ENCODE measurements around the gene CASP14. TPM values are rescaled to one million over a fixed set of nuclear protein-coding genes. Genes with fewer than 3 reads are reported as not detected.
A peak's percentile ranks its signal among the peaks of the same experiment; 100 is the strongest.
"Not testable (repeated sequence)": the region's sequence is repeated elsewhere in the genome, so short reads cannot be mapped to it uniquely, and the experiment has no call there.

CASP14 gene
- total RNA-seq, 6 experiments from 2014 or later, result not detected

DNA sequence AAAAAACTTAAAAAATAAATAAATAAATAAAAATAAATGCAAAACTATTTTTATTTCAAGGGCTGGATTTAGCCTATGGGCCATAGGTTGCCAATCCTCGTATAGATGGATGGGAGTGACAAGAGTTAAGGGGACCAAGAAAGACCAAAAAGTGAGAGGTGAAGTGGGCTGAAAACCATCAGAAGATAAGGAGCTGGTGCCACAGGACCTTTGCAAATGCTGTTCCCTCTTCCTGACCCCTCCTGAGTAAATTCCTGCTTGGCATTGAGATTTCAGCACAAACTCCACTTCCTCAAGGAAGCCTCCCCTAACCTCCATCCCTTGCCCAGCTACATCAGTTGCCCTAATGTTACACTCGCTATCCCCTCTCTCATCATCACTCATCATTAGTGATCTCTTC is 43.7 kb downstream of the CASP14 start:
- no peak for DNase-seq
- Mint-ChIP-seq H3K4me3 (no peak overlapping the region), H3K27me3 (ENCODE audit: insufficient read depth) (peaks cover 7% of the 10 kb centered on the region), H3K4me1 (ENCODE audit: low read depth) (peaks cover 6% of the 10 kb centered on the region; the same call in 1 of the 2 replicates), H3K36me3 (ENCODE audit: low read depth) (no peaks in the 10 kb centered on the region), H3K27ac (no peak overlapping the region), H3K9me3 (no peaks in the 10 kb centered on the region)
- TF ChIP-seq, protein P1, sequence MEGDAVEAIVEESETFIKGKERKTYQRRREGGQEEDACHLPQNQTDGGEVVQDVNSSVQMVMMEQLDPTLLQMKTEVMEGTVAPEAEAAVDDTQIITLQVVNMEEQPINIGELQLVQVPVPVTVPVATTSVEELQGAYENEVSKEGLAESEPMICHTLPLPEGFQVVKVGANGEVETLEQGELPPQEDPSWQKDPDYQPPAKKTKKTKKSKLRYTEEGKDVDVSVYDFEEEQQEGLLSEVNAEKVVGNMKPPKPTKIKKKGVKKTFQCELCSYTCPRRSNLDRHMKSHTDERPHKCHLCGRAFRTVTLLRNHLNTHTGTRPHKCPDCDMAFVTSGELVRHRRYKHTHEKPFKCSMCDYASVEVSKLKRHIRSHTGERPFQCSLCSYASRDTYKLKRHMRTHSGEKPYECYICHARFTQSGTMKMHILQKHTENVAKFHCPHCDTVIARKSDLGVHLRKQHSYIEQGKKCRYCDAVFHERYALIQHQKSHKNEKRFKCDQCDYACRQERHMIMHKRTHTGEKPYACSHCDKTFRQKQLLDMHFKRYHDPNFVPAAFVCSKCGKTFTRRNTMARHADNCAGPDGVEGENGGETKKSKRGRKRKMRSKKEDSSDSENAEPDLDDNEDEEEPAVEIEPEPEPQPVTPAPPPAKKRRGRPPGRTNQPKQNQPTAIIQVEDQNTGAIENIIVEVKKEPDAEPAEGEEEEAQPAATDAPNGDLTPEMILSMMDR (IDR thresholded peaks at IDR 0.05), result no peak

DNA sequence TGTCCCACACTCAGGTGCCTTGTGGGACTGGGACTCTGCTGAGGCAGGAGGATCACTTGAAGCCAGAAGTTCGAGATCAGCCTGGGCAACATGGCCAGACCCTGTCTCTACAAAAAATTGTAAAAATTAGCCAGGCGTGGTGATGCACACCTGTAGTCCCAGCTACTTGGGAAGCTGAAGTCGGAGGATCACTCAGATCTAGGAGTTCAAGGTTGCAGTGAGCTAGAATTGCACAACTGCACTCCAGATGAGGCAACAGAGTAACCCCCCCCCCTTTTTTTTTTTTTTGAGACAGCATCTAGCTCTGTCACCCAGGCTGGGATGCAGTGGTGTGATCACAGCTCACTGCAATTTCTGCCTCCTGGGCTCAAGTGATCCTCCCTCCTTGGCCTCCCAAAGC is 46.9 kb downstream of the CASP14 start:
- DNase-seq, result no peak
- no peak overlapping the region for H3K27ac Mint-ChIP-seq
- H3K36me3 Mint-ChIP-seq (ENCODE audit: low read depth), result no peaks in the 10 kb centered on the region
- no peak overlapping the region for H3K4me3 Mint-ChIP-seq
- H3K4me1 Mint-ChIP-seq (ENCODE audit: low read depth), result peaks cover 6% of the 10 kb centered on the region; the same call in 1 of the 2 replicates
- peaks cover 6% of the 10 kb centered on the region for H3K27me3 Mint-ChIP-seq (ENCODE audit: insufficient read depth)
- TF ChIP-seq, protein P1 (IDR thresholded peaks at IDR 0.05), result no peak
- no peaks in the 10 kb centered on the region for H3K9me3 Mint-ChIP-seq

DNA sequence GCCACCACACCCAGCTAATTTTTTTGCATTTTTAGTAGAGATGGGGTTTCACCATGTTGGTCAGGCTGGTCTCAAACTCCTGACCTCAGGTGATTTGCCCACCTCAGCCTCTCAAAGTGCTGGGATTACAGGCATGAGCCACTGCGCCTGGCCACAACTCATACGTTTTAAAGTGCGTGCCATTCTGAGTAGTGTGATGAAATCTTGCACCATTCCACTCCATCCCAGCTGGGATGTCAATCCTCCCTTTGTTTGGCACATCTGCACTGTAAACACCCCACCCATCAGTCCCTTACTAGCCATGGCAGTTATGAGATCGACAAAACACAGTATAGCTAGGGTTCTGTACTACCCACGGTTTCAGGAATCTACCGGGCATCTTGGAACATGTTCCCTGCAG is 48.7 kb downstream of the CASP14 start:
- not testable (repeated sequence) for H3K36me3 Mint-ChIP-seq (ENCODE audit: low read depth); H3K4me3 Mint-ChIP-seq; H3K4me1 Mint-ChIP-seq (ENCODE audit: low read depth); H3K9me3 Mint-ChIP-seq; DNase-seq; H3K27ac Mint-ChIP-seq; H3K27me3 Mint-ChIP-seq (ENCODE audit: insufficient read depth)

- peaks cover 3% of the 10 kb centered on the region; the same call in 1 of the 2 replicates for H3K36me3 Mint-ChIP-seq (ENCODE audit: low read depth)
- TF ChIP-seq, protein P1 (IDR thresholded peaks at IDR 0.05), result no peak
- no peaks in the 10 kb centered on the region for H3K4me1 Mint-ChIP-seq (ENCODE audit: low read depth)
- H3K27me3 Mint-ChIP-seq (ENCODE audit: insufficient read depth), result peaks cover 10% of the 10 kb centered on the region
- no peak overlapping the region for H3K4me3 Mint-ChIP-seq
- no peak for DNase-seq
- no peak overlapping the region for H3K27ac Mint-ChIP-seq
- peaks cover 3% of the 10 kb centered on the region for H3K9me3 Mint-ChIP-seq
Observed at GRCh38 chr19:15098460-15098859, 49.2 kb downstream of the CASP14 start.

- TF ChIP-seq, protein P1 (IDR thresholded peaks at IDR 0.05), result no peak
- H3K36me3 Mint-ChIP-seq (ENCODE audit: low read depth), result peaks cover 6% of the 10 kb centered on the region; the same call in 1 of the 2 replicates
- no peak for DNase-seq
- peaks cover 10% of the 10 kb centered on the region for H3K27me3 Mint-ChIP-seq (ENCODE audit: insufficient read depth)
- no peak overlapping the region for H3K27ac Mint-ChIP-seq
- no peaks in the 10 kb centered on the region for H3K4me1 Mint-ChIP-seq (ENCODE audit: low read depth)
- H3K4me3 Mint-ChIP-seq, result no peak overlapping the region
- H3K9me3 Mint-ChIP-seq, result peaks cover 9% of the 10 kb centered on the region
Observed at GRCh38 chr19:15099017-15099582, 49.8 kb downstream of the CASP14 start.

GRCh38 chr19:15101479-15102082 is 52.3 kb downstream of the CASP14 start:
- H3K9me3 Mint-ChIP-seq, result peaks cover 18% of the 10 kb centered on the region
- TF ChIP-seq, protein P1 (IDR thresholded peaks at IDR 0.05), result peak; percentile 85
- no peak overlapping the region for H3K4me3 Mint-ChIP-seq
- peak; percentile 25 for DNase-seq
- H3K27me3 Mint-ChIP-seq (ENCODE audit: insufficient read depth), result peaks cover 9% of the 10 kb centered on the region
- peaks cover 3% of the 10 kb centered on the region for H3K4me1 Mint-ChIP-seq (ENCODE audit: low read depth)
- H3K36me3 Mint-ChIP-seq (ENCODE audit: low read depth), result peaks cover 6% of the 10 kb centered on the region
- no peak overlapping the region for H3K27ac Mint-ChIP-seq
